H9 (cell line): ENCODE results near the gene XPC. TPM values are rescaled to one million over a fixed set of nuclear protein-coding genes. Genes with fewer than 3 reads are reported as not detected.
A peak's percentile ranks its signal among the peaks of the same experiment; 100 is the strongest.

ENCODE experiments used
- DNase-seq: peaks from one replicate; pipeline ENCODE4 v3.0.0-alpha.2; 2017
- H2AFZ ChIP-seq: one replicate; pipeline ENCODE4 v1.6.1; 2013; ENCODE audit warnings: mild to moderate bottlenecking, low read length, control low read depth, moderate library complexity
- H2AK5ac ChIP-seq: 2 replicates; pipeline ENCODE4 v1.6.1; 2013; ENCODE audit warnings: low read length, control low read depth, mixed read lengths; ENCODE audit not compliant: insufficient read length
- H2BK120ac ChIP-seq: one replicate; pipeline ENCODE4 v1.6.1; 2013; ENCODE audit warnings: low read depth, mild to moderate bottlenecking, low read length, control low read depth, inconsistent platforms; ENCODE audit not compliant: poor library complexity, severe bottlenecking
- H2BK12ac ChIP-seq: 2 replicates; pipeline ENCODE4 v1.6.1; 2013; ENCODE audit warnings: low read length, control low read depth, mixed read lengths, low read depth; ENCODE audit not compliant: insufficient read length
- H2BK15ac ChIP-seq: 2 replicates; pipeline ENCODE4 v1.6.1; 2013; ENCODE audit warnings: low read depth, low read length, control low read depth
- H2BK20ac ChIP-seq: one replicate; pipeline ENCODE4 v1.6.1; 2013; ENCODE audit warnings: low read depth, mild to moderate bottlenecking, low read length, control low read depth, inconsistent platforms; ENCODE audit not compliant: poor library complexity, severe bottlenecking
- H2BK5ac ChIP-seq: 2 replicates; pipeline ENCODE4 v1.6.1; 2013; ENCODE audit warnings: low read length, control low read depth, mixed read lengths; ENCODE audit not compliant: insufficient read length
- H3K14ac ChIP-seq: 2 replicates; pipeline ENCODE4 v1.6.1; 2013; ENCODE audit warnings: low read length, control low read depth; ENCODE audit not compliant: insufficient read depth
- H3K18ac ChIP-seq: 2 replicates; pipeline ENCODE4 v1.6.1; 2013; ENCODE audit warnings: low read depth, mild to moderate bottlenecking, mixed read lengths, low read length, control low read depth; ENCODE audit not compliant: insufficient read length
- H3K23ac ChIP-seq: 2 replicates; pipeline ENCODE4 v1.6.1; 2013; ENCODE audit warnings: low read length, control low read depth, mixed read lengths, low read depth; ENCODE audit not compliant: insufficient read length
- H3K23me2 ChIP-seq: 2 replicates; pipeline ENCODE4 v1.6.1; 2013; ENCODE audit warnings: low read depth, mild to moderate bottlenecking, mixed read lengths, low read length, control low read depth; ENCODE audit not compliant: insufficient read length, poor library complexity, severe bottlenecking
- H3K27ac ChIP-seq: 2 replicates; pipeline ENCODE4 v1.5.1; 2013; ENCODE audit warnings: low read length, control low read depth, mixed read lengths, low read depth; ENCODE audit not compliant: insufficient read length
- H3K27me3 ChIP-seq: 2 replicates; pipeline ENCODE4 v1.6.1; 2013; ENCODE audit warnings: low read length, control low read depth, inconsistent platforms; ENCODE audit not compliant: insufficient read depth
- H3K4ac ChIP-seq: 2 replicates; pipeline ENCODE4 v1.6.1; 2013; ENCODE audit warnings: low read depth, mild to moderate bottlenecking, control low read depth, inconsistent platforms, low read length, moderate library complexity
- H3K4me1 ChIP-seq: 2 replicates; pipeline ENCODE4 v1.6.1; 2013; ENCODE audit warnings: low read length, control low read depth, inconsistent platforms; ENCODE audit not compliant: insufficient read depth
- H3K4me2 ChIP-seq: 2 replicates; pipeline ENCODE4 v1.6.1; 2013; ENCODE audit warnings: low read length, control low read depth, mixed read lengths; ENCODE audit not compliant: insufficient read length, insufficient read depth
- H3K56ac ChIP-seq: 2 replicates; pipeline ENCODE4 v1.6.1; 2013; ENCODE audit warnings: low read depth, mild to moderate bottlenecking, mixed read lengths, low read length, control low read depth; ENCODE audit not compliant: insufficient read length
- H3K79me1 ChIP-seq: 2 replicates; pipeline ENCODE4 v1.6.1; 2013; ENCODE audit warnings: low read depth, mild to moderate bottlenecking, moderate library complexity, low read length, control low read depth, inconsistent platforms; ENCODE audit not compliant: insufficient read depth, poor library complexity, severe bottlenecking
- H3K79me2 ChIP-seq: 2 replicates; pipeline ENCODE4 v1.6.1; 2013; ENCODE audit warnings: low read length, control low read depth, inconsistent platforms; ENCODE audit not compliant: insufficient read depth
- H3K9ac ChIP-seq: 2 replicates; pipeline ENCODE4 v1.6.1; 2013; ENCODE audit warnings: low read length, control low read depth, mixed read lengths; ENCODE audit not compliant: insufficient read length; ENCODE audit errors: extremely low read depth
- H3K9me3 ChIP-seq: one replicate; pipeline ENCODE4 v1.6.1; 2013; ENCODE audit warnings: low read depth, low read length, inconsistent platforms; ENCODE audit not compliant: control insufficient read depth
- H3T11ph ChIP-seq: one replicate; pipeline ENCODE4 v1.6.1; 2013; ENCODE audit warnings: mild to moderate bottlenecking, low read length, control low read depth, inconsistent platforms
- H4K20me1 ChIP-seq: one replicate; pipeline ENCODE4 v1.6.1; 2013; ENCODE audit not compliant: control insufficient read depth, insufficient read length, insufficient read depth
- H4K5ac ChIP-seq: 2 replicates; pipeline ENCODE4 v1.6.1; 2013; ENCODE audit warnings: low read depth, mild to moderate bottlenecking, mixed read lengths, low read length, control low read depth; ENCODE audit not compliant: insufficient read length
- H4K8ac ChIP-seq: replicated peaks from 2 replicates; pipeline ENCODE4 v1.6.1; 2013; ENCODE audit warnings: low read length, control low read depth, mixed read lengths, low read depth; ENCODE audit not compliant: insufficient read length
- H4K91ac ChIP-seq: 2 replicates; pipeline ENCODE4 v1.6.1; 2013; ENCODE audit warnings: low read depth, mild to moderate bottlenecking, moderate library complexity, mixed read lengths, low read length, control low read depth; ENCODE audit not compliant: insufficient read length
- H3K27ac Mint-ChIP-seq, 3 experiments: 2 replicates in 2 of 3; 3 replicates in 1 of 3; pipeline ENCODE4 v1.8.0; 2020 to 2021; ENCODE audit warnings: mixed read lengths in 3 of 3, mild to moderate bottlenecking in 1 of 3, moderate library complexity in 1 of 3
- H3K27me3 Mint-ChIP-seq: 2 replicates; pipeline ENCODE4 v1.8.0; 2021; ENCODE audit warnings: low read depth, mild to moderate bottlenecking, moderate library complexity, mixed read lengths
- H3K36me3 Mint-ChIP-seq, 3 experiments: 2 replicates in 2 of 3; 3 replicates in 1 of 3; pipeline ENCODE4 v1.8.0; 2020 to 2021; ENCODE audit warnings: low read depth in 3 of 3, mixed read lengths in 3 of 3; ENCODE audit not compliant: insufficient read depth in 1 of 3
- H3K4me1 Mint-ChIP-seq, 2 experiments: 2 replicates each; pipeline ENCODE4 v1.8.0; 2020; ENCODE audit warnings: mixed read lengths in 2 of 2
- H3K4me3 Mint-ChIP-seq, 2 experiments: 2 replicates in 1 of 2; 3 replicates in 1 of 2; pipeline ENCODE4 v1.8.0; 2020 to 2021; ENCODE audit warnings: mild to moderate bottlenecking in 2 of 2, mixed read lengths in 2 of 2, moderate library complexity in 1 of 2
- H3K9me3 Mint-ChIP-seq, 2 experiments: 2 replicates in 1 of 2; 3 replicates in 1 of 2; pipeline ENCODE4 v1.8.0; 2020; ENCODE audit warnings: mild to moderate bottlenecking in 2 of 2, mixed read lengths in 2 of 2, moderate library complexity in 1 of 2
- CTCF ChIP-seq: fragments of 200-600 bp; sonication (generic); conservative IDR thresholded peaks from 3 replicates; pipeline ENCODE4 v1.8.0; 2021; ENCODE audit warnings: antibody characterized with exemption, mild to moderate bottlenecking
- WGBS: extraction: QIAGEN DNeasy Blood & Tissue Kit; methylation state at CpG from one replicate; pipeline ENCODE4 v1.1.7; 2013; ENCODE audit warnings: missing lambda C conversion rate, low lambda C conversion rate, mixed read lengths; ENCODE audit not compliant: insufficient read length; ENCODE audit errors: extremely low coverage; 5-methylcytosine and 5-hydroxymethylcytosine counted together
- total RNA-seq: library from RNA; stranded (reverse); gene quantifications from 2 replicates; pipeline ENCODE4 v1.2.1, GENCODE V29; 2021

Gene XPC
- total RNA-seq, 1 experiment from 2014 or later: 30.3 TPM

GRCh38 chr3:14150491-14151230 lies 27.7 kb downstream of the XPC start:
- no peak overlapping the region for H4K8ac ChIP-seq
- H3K14ac ChIP-seq: no peak overlapping the region
- no peak overlapping the region for H2BK120ac ChIP-seq
- DNase-seq: peak; percentile 12
- no peaks in the 10 kb centered on the region for H3K27me3 ChIP-seq
- Mint-ChIP-seq H3K27ac (peak overlapping the region in 1 of 3 experiments; percentile 83; a peak in 3 of 7 replicates), H3K9me3 (no peaks in the 10 kb centered on the region; a peak in 1 of 5 replicates), H3K36me3 (peaks cover 12 to 60% (median 52%) of the 10 kb centered on the region in 3 experiments), H3K4me1 (peaks cover 7 to 18% of the 10 kb centered on the region in 2 experiments), H3K4me3 (peak overlapping the region in 1 of 2 experiments; percentile 8; a peak in 1 of 5 replicates), H3K27me3 (no peaks in the 10 kb centered on the region)
- no peaks in the 10 kb centered on the region for H3K79me1 ChIP-seq
- no peaks in the 10 kb centered on the region for H3K79me2 ChIP-seq
- H3T11ph ChIP-seq: no peak overlapping the region
- H3K9me3 ChIP-seq: no peaks in the 10 kb centered on the region
- H3K23ac ChIP-seq: no peak overlapping the region
- H3K4me1 ChIP-seq: peaks cover 6% of the 10 kb centered on the region; the same call in 1 of the 2 replicates
- H2BK20ac ChIP-seq: no peak overlapping the region
- no peak overlapping the region for H3K4me2 ChIP-seq
- H4K20me1 ChIP-seq: no peaks in the 10 kb centered on the region
- H4K5ac ChIP-seq: no peak overlapping the region
- H3K18ac ChIP-seq: no peak overlapping the region
- no peak overlapping the region for H2BK12ac ChIP-seq
- peaks cover 2% of the 10 kb centered on the region for H3K23me2 ChIP-seq
- no CpG with 5 or more reads among the region's 9 CpGs for WGBS
- H3K4ac ChIP-seq: no peak overlapping the region
- H2AFZ ChIP-seq: no peak overlapping the region
- H4K91ac ChIP-seq: no peak overlapping the region
- H2BK15ac ChIP-seq: no peak overlapping the region
- H2BK5ac ChIP-seq: no peak overlapping the region
- no peak overlapping the region for H3K9ac ChIP-seq
- no peak overlapping the region for H3K56ac ChIP-seq
- no peak for TF ChIP-seq CTCF
- H2AK5ac ChIP-seq: no peak overlapping the region
- no peak overlapping the region for H3K27ac ChIP-seq
